Right ventricle myocardium superior (tissue), 1 donor: ENCODE measurements around the gene YLPM1. TPM values are rescaled to one million over a fixed set of nuclear protein-coding genes. Genes with fewer than 3 reads are reported as not detected.
A peak's percentile ranks its signal among the peaks of the same experiment; 100 is the strongest.

Experiments used
- ATAC-seq: fragments of 200-7000 bp; cut with Tn5 transposase; one replicate; pipeline ENCODE4 v1.9.1; 2020; ENCODE audit warnings: mild to moderate bottlenecking; ENCODE audit not compliant: poor library complexity
- DNase-seq: peaks from one replicate; pipeline ENCODE4 v3.0.0-alpha.2; 2020
- intact Hi-C: fragments of 100-400 bp; cut with DNase I; formaldehyde crosslinking; loops from one replicate; pipeline ENCODE4 v1.11.2; 2022
- total RNA-seq: library from RNA; stranded (reverse); fragmentation: NEBNext Ultra II Directional; extraction: Animal tissue kit (Norgen Biotek cat#: 25700); gene quantifications from one replicate; pipeline ENCODE4 v1.2.1, GENCODE V29; 2021
- donor health status: DM: no; HTN: yes; CAD: no; lungs with severe emphysema.

Gene YLPM1
- total RNA-seq, 1 donor from 2014 or later = 26.6 TPM

- intact Hi-C loops = no loop called here
- no peak for DNase-seq
- no peak for ATAC-seq
These were observed 8.3 kb downstream of the YLPM1 start for GRCh38 chr14:74771399-74771798.

GRCh38 chr14:74784634-74785033 is 21.5 kb downstream of the YLPM1 start:
- DNase-seq (no peak), ATAC-seq (peak; percentile 20)
- intact Hi-C loops = no loop called here

GRCh38 chr14:74785056-74785613 is 22.0 kb downstream of the YLPM1 start:
- intact Hi-C loops = no loop called here
- DNase-seq = no peak
- ATAC-seq = no peak

- intact Hi-C loops = no loop called here
- DNase-seq (no peak), ATAC-seq (no peak)
These were observed 23.7 kb downstream of the YLPM1 start for GRCh38 chr14:74786796-74787315.

DNA sequence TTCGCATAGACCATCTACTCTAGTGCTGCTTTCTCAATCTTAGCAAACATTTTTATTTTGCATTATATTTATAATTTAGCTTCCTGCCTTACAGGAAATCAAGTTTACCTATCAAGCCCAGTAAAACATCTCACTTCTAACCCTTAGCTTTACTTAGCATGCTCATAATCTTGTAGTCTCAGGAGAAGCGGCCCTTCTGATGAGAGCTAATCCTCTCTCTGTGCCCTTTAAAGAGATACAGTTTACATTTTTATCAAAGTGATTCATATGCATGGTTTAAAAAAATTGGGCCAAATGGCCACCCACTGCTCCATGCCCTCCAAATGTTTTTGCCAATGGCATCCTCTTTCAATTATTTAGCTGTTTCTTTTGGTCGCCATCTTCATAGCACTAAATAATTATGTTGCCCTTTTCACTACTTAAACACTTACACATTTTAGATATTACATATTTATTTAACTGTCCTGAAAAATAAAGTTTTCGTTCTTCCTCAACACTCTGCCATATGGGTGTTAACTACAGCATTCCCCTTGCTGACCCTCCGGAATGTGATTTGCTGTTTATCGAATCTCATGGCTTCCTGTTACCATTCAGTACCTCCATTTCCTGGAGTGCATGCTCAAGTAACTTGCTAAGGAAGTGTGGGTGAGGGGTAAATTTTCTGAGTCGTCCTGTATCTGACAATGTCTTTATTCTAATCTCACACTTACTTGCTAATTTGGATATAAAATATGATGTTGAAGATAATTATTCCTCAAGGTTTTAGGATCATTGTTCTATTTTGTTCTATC is 29.3 kb downstream of the YLPM1 start:
- intact Hi-C loops = no loop called here
- no peak for DNase-seq
- no peak for ATAC-seq

DNA sequence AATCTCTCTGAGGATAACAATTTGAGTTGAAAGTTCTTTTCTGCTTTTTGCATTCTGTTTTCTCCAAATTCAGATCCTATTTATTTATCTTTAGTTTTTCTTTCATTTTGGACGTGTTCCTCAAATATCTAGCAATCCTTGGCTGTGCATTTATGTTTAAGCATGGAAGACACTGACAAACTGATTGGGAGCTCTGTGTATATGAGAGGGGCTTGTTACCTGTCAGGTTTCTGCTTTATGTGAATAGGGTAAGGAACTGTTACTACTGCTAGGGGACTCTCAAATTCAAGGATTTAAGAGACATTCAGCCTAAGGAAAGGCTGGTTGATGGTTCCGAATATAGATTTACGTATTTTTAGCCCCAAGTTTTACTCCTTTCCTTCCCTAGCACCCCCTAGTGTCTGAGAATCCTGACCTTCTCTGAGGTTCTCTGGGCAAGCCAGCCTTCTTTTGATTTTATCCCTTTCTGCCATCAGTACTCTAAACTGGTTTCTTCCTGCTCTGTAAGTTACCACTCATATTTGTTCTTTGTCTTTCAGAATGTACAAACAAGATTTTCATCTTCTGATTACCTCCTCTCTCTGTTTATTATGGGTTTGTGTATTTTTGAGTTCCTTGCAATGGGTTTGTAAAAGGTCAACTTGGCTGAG is 30.5 kb downstream of the YLPM1 start:
- ATAC-seq = no peak
- intact Hi-C loops = no loop called here

GRCh38 chr14:74794947-74795346 is 31.8 kb downstream of the YLPM1 start:
- DNase-seq = no peak
- no peak for ATAC-seq
- intact Hi-C loops = no loop called here

More for the DNA sequence above, 30.5 kb downstream of the YLPM1 start:
- DNase-seq = no peak

- ATAC-seq = no peak
- DNase-seq = no peak
- intact Hi-C loops = loop anchor here (5.0 kb wide), 1 partner anchor 192 kb away; no protein-coding TSS in a partner anchor
These were observed 36.6 kb downstream of the YLPM1 start for GRCh38 chr14:74799765-74800164.

- ATAC-seq = no peak
- intact Hi-C loops = loop anchor here (5.0 kb wide), 1 partner anchor 193 kb away; no protein-coding TSS in a partner anchor
- DNase-seq = no peak
These were observed 37.7 kb downstream of the YLPM1 start for GRCh38 chr14:74800780-74801179.

DNA sequence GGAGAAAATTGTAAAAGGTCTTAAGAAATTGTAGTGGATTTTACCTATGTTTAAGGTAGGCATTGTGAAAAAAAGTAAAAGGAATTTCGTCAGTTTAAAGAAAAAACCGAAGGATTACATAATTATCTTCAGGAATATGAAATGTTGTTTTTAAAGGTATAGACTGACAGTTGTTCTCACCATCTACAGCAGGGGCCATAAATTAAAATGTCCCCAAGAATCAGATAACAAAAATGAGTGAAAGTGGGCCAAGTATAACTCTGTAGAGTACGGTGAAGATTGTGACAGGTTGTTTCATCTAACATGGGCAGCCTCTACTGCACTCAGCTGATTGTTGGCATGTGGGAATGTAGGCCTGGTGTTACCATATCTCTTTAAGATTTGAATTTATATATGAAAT is 38.3 kb downstream of the YLPM1 start:
- intact Hi-C loops = loop anchor here (5.0 kb wide), 1 partner anchor 194 kb away; no protein-coding TSS in a partner anchor
- DNase-seq (no peak), ATAC-seq (no peak)

DNA sequence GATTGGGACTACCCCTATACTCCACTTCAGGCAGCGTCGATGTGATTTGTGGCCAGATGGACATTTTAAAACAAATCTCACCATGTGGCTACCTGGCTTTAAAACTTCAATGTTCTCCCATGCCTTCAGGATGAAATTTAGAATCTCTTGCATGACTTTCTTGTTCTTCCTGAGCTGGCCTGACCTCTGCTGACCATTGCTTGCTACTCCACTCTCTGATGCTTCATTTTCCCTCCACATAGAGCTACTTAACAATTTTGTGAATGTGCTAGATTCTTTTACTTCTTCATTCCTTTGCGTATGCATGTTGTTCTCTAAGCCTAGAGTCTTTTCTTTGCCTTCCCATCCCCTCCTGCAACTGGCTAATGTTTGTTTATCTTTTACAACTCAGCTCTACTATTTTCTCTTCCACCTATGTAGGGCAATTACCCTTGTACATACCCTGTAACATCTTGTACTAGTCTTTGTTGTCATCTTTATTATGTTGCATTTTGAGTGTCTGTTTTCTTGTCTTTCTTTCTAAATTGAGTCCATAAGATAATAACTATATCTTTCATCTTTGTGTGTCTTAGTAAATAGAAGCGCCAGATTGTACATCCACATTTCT is 41.2 kb downstream of the YLPM1 start:
- no peak for DNase-seq
- ATAC-seq = peak; percentile 52
- intact Hi-C loops = loop anchor here (5.0 kb wide), 1 partner anchor 197 kb away; no protein-coding TSS in a partner anchor

GRCh38 chr14:74807853-74808545 is 44.9 kb downstream of the YLPM1 start:
- intact Hi-C loops = no loop called here
- ATAC-seq (no peak), DNase-seq (no peak)

DNA sequence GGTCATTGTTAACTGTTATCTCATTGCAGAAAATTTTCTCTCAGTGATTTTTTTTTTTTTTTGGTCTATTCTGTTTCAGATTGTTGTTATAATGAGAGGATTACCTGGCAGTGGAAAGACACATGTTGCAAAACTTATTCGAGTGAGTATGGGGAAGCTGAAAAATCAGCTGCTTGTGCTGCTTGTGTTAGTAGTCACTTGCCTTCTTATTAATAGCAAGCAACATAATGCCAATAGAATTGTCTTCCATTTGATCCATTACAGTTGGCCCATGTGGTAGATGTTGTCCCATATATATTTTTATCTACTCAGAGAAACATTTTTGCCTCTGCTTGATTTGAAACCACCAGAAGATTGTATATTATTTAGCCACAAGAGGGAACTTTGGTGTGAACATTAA is 53.0 kb downstream of the YLPM1 start:
- DNase-seq (no peak), ATAC-seq (no peak)
- intact Hi-C loops = no loop called here

GRCh38 chr14:74820288-74820687 is 57.2 kb downstream of the YLPM1 start:
- no peak for ATAC-seq
- intact Hi-C loops = no loop called here
- no peak for DNase-seq

DNA sequence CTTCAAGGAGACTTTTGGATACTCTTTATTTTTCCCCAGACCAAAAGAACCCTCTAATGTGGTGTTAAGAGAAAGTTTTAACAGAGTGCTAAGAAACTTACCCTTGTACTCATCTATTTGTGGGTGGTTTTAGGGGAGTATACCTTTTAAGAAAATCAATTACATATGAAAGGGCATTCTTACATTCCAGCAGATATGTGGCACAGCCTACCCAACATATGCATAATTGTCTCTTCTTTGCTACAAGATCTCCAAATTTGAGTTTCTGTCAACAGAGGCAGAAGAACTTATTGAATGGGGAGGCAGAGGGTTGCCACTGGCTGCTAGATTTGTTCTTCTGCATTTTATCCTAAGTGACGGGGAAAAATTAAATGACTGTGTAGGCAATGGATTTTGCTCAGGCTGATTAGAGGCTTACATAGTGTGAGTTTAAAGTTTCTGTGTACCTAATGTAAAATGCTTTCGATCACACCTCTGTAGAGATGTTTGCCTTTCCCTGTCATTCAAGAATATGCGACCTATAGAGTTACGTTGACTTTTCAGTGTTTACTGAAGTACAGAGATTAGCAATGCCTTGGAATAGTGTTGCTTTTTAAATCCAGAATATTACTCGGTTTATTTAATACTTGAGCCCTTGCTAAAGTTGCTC is 58.3 kb downstream of the YLPM1 start:
- intact Hi-C loops = no loop called here
- ATAC-seq = no peak
- no peak for DNase-seq

DNA sequence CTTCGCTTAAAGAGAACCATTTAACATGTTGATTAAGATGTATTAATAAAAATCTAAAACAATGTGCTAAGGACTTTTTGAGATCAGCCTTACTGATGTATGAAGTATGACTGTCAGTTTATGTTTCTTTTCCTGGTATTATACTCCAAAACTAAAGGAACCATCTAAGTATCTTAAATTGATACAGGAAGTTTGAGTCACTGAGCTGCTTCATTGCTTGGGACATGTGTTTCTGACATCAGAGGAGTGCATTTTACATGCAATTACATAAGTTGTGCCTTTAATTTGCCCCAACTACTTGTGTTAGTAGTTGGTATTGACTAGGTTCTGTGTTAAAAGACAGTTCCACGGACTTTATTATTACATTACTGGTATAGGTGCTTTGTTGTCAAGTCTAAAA is 61.9 kb downstream of the YLPM1 start:
- intact Hi-C loops = no loop called here
- no peak for DNase-seq

DNA sequence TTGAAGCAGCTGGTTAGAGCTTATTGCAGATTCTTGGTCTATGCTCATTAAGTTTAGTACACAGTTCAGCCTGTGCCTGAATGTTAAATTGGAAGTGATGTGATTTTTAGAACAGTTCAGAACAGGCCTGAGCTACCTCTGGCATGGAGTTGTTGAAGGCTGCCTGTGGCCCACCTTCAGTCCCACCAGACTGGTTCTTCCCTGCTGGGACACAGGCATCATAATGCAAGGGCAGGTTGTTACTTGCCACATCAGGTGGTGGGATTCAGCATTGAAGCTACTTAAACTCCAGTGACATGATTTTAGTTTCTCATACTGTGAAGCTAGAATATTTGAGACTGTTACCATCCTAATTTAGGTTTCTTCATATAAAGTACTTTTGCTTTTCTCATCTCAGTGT is 63.5 kb downstream of the YLPM1 start:
- intact Hi-C loops = no loop called here
- DNase-seq (no peak), ATAC-seq (no peak)

More for the DNA sequence above, 61.9 kb downstream of the YLPM1 start:
- no peak for ATAC-seq

DNA sequence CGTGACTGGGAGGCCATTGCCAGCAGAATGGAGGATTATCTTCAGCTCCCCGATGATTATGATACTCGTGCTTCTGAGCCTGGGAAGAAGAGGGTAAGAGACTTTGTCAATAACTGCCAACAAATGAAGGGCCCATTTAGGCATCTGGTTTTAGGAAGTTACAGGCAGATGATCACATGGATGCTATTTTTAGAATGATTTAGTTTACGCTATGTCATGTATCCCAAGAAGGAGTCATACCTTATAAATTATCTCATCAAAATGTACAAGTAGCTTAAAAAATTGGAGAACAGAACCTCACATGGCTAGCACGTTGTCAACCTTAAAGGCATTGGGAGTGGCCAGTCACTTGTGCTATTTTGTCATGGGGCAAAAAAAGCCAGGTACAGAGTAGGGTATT is 66.1 kb downstream of the YLPM1 start:
- intact Hi-C loops = no loop called here
- DNase-seq = no peak
- ATAC-seq = no peak
